ENCODE data around the gene NT5C1B.

The NT5C1B gene

GRCh38 chr2:18531194-18531593 is 58.2 kb downstream of the NT5C1B start:
- TF ChIP-seq CTCF (IDR thresholded peaks at IDR 0.05; ENCODE audit: low read depth, low read length, missing control alignments), result no peak
- H3K4me3 ChIP-seq (replicated peaks; ENCODE audit: low read depth, low read length), result no peak overlapping the region
- no peak for DNase-seq (ENCODE audit: extremely low read depth, low read depth)

- no peak for TF ChIP-seq CTCF (IDR thresholded peaks at IDR 0.05; ENCODE audit: low read depth, low read length, missing control alignments)
- no peak overlapping the region for H3K4me3 ChIP-seq (replicated peaks; ENCODE audit: low read depth, low read length)
- DNase-seq (ENCODE audit: extremely low read depth, low read depth), result no peak
Observed at GRCh38 chr2:18527822-18528221, 61.5 kb downstream of the NT5C1B start.

GRCh38 chr2:18527326-18527725 is 62.0 kb downstream of the NT5C1B start:
- H3K4me3 ChIP-seq (replicated peaks; ENCODE audit: low read depth, low read length), result no peak overlapping the region
- TF ChIP-seq CTCF (IDR thresholded peaks at IDR 0.05; ENCODE audit: low read depth, low read length, missing control alignments), result no peak
- no peak for DNase-seq (ENCODE audit: extremely low read depth, low read depth)

- no peak for TF ChIP-seq CTCF (IDR thresholded peaks at IDR 0.05; ENCODE audit: low read depth, low read length, missing control alignments)
- no peak overlapping the region for H3K4me3 ChIP-seq (replicated peaks; ENCODE audit: low read depth, low read length)
Observed at GRCh38 chr2:18526429-18526828, 62.9 kb downstream of the NT5C1B start.

GRCh38 chr2:18525852-18526251 is 63.5 kb downstream of the NT5C1B start:
- no peak for DNase-seq (ENCODE audit: extremely low read depth, low read depth)
- no peak for TF ChIP-seq CTCF (IDR thresholded peaks at IDR 0.05; ENCODE audit: low read depth, low read length, missing control alignments)
- no peak overlapping the region for H3K4me3 ChIP-seq (replicated peaks; ENCODE audit: low read depth, low read length)

More at GRCh38 chr2:18526429-18526828, 62.9 kb downstream of the NT5C1B start:
- no peak for DNase-seq (ENCODE audit: extremely low read depth, low read depth)

- no peak for TF ChIP-seq CTCF (IDR thresholded peaks at IDR 0.05; ENCODE audit: low read depth, low read length, missing control alignments)
- DNase-seq (ENCODE audit: extremely low read depth, low read depth), result no peak
- no peak overlapping the region for H3K4me3 ChIP-seq (replicated peaks; ENCODE audit: low read depth, low read length)
Observed at GRCh38 chr2:18525236-18525635, 64.1 kb downstream of the NT5C1B start.

- no peak for TF ChIP-seq CTCF (IDR thresholded peaks at IDR 0.05; ENCODE audit: low read depth, low read length, missing control alignments)
- no peak for DNase-seq (ENCODE audit: extremely low read depth, low read depth)
Observed at GRCh38 chr2:18522484-18523146, 66.8 kb downstream of the NT5C1B start.

More at GRCh38 chr2:18522484-18523146, 66.8 kb downstream of the NT5C1B start:
- no peak overlapping the region for H3K4me3 ChIP-seq (replicated peaks; ENCODE audit: low read depth, low read length)

Data from HFF-Myc (cell line).